ENCODE results near the gene AHSG. TPM values are rescaled to one million over a fixed set of nuclear protein-coding genes. Genes with fewer than 3 reads are reported as not detected.

Gene AHSG
- total RNA-seq, 4 donors from 2014 or later, result not detected

GRCh38 chr3:186617036-186617946 is 4.4 kb downstream of the AHSG start:
- Histone ChIP-seq H3K4me3 (peak overlapping the region in 1 of 2 donors; percentile 18), H3K9me3 (no peaks in the 10 kb centered on the region), H3K36me3 (no peaks in the 10 kb centered on the region), H3K27me3 (peaks cover 67% of the 10 kb centered on the region), H3K27ac (no peak overlapping the region), H3K4me1 (peaks cover 0 to 19% (median 4%) of the 10 kb centered on the region in 3 donors)
- TF ChIP-seq CTCF (IDR thresholded peaks at IDR 0.05) (peak; percentile 69 to 93 (median 75)), POLR2AphosphoS5 (IDR thresholded peaks at IDR 0.05) (peak; percentile 22), EP300 (IDR thresholded peaks at IDR 0.05) (no peak)
- WGBS, 2 donors (ENCODE audit: low coverage in 1 of 2), result 23 to 38% methylated on average over 8 to 12 of the region's 31 CpGs
- peak; percentile 92 for ATAC-seq

DNA sequence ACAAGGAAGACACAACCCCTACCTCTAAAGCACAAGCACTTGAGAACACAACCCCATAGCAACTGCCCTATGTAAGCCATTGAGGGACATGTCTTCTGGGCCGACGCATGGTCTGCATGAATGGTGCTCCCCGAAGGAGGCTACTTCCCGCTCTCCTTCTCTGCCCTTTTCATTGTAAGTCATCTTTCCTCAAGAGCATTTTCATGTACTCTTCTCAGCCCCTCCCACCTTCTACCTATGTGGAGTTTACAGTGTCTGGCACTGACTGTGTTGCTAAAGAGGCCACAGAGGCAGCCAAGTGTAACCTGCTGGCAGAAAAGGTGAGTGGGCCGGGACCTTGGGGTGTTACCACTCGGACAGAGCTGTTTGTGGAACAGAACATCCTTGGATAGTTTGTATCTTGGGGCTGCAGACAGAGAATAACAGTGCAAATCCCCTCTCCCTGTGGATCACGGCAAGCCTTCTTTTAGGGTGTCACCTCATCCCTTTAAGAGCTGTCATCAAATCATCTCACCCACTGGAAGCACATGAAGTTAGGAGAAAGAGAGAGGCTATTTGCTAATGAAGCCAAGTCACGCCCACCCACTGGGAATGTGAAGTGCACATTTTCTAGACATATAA is 5.6 kb downstream of the AHSG start:
- Histone ChIP-seq H3K27ac (no peak overlapping the region), H3K36me3 (no peaks in the 10 kb centered on the region), H3K27me3 (peaks cover 59% of the 10 kb centered on the region), H3K4me3 (no peak overlapping the region), H3K4me1 (peaks cover 0 to 19% (median 4%) of the 10 kb centered on the region in 3 donors), H3K9me3 (no peaks in the 10 kb centered on the region)
- 67 to 90% methylated on average over 3 to 6 of the region's 8 CpGs for WGBS, 2 donors (ENCODE audit: low coverage in 1 of 2)
- TF ChIP-seq EP300 (IDR thresholded peaks at IDR 0.05) (no peak), POLR2AphosphoS5 (IDR thresholded peaks at IDR 0.05) (no peak), POLR2A (IDR thresholded peaks at IDR 0.05) (no peak), CTCF (IDR thresholded peaks at IDR 0.05) (no peak)
- no peak for ATAC-seq

DNA sequence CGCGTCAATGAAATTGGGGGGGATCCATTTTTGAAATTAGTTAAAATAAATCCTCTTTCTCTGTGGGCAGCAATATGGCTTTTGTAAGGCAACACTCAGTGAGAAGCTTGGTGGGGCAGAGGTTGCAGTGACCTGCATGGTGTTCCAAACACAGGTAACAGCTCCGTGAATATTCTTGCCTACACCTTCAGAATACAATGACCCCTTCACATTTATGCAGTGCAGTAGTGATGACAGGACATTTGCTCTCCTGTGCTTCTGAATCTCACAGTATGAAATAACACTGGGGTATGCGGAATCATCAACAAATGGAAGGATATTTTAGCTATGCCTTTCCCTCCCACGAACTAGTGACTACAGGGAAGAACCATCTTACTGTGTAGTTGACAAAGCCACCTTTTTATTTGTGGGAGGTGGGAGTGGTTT is 6.9 kb downstream of the AHSG start:
- Histone ChIP-seq H3K4me1 (peaks cover 0 to 15% (median 4%) of the 10 kb centered on the region in 3 donors), H3K9me3 (no peaks in the 10 kb centered on the region), H3K4me3 (no peak overlapping the region), H3K27me3 (peaks cover 46% of the 10 kb centered on the region), H3K27ac (no peak overlapping the region), H3K36me3 (no peaks in the 10 kb centered on the region)
- no peak for ATAC-seq
- WGBS, 2 donors (ENCODE audit: low coverage in 1 of 2), result 74 to 92% methylated on average over 3 to 4 of the region's 5 CpGs
- TF ChIP-seq EP300 (IDR thresholded peaks at IDR 0.05) (no peak), CTCF (IDR thresholded peaks at IDR 0.05) (no peak), POLR2A (IDR thresholded peaks at IDR 0.05) (no peak), POLR2AphosphoS5 (IDR thresholded peaks at IDR 0.05) (no peak)

- Histone ChIP-seq H3K4me1 (peaks cover 0 to 10% (median 4%) of the 10 kb centered on the region in 3 donors), H3K9me3 (no peaks in the 10 kb centered on the region)
- no peak for TF ChIP-seq EP300 (IDR thresholded peaks at IDR 0.05)
- TF ChIP-seq POLR2AphosphoS5 (IDR thresholded peaks at IDR 0.05), result no peak
- TF ChIP-seq CTCF (IDR thresholded peaks at IDR 0.05), result no peak
- no peak for TF ChIP-seq POLR2A (IDR thresholded peaks at IDR 0.05)
Measured at GRCh38 chr3:186620213-186621092, 7.6 kb downstream of the AHSG start.

More at GRCh38 chr3:186620213-186621092, 7.6 kb downstream of the AHSG start:
- 76 to 82% methylated on average over 3 to 5 of the region's 17 CpGs for WGBS, 2 donors (ENCODE audit: low coverage in 1 of 2)
- Histone ChIP-seq H3K36me3 (no peaks in the 10 kb centered on the region), H3K27me3 (peaks cover 43% of the 10 kb centered on the region), H3K27ac (no peak overlapping the region), H3K4me3 (no peak overlapping the region)
- no peak for ATAC-seq
